GM21515 (cell line): ENCODE measurements around the gene MTOR.
"Not testable (repeated sequence)": the region's sequence is repeated elsewhere in the genome, so short reads cannot be mapped to it uniquely, and the experiment has no call there.

Experiments
- ATAC-seq: cut with Tn5 transposase; IDR thresholded peaks from one replicate; pipeline ENCODE4 v1.9.1; 2021; ENCODE audit not compliant: unreplicated experiment

The MTOR gene

GRCh38 chr1:11262171-11263049 lies at the start of gene MTOR:
TSS of gene MTOR (minus strand) at chr1:11262551. CDS start at chr1:11259409, 3,142 bp downstream.
- peak; percentile 97 for ATAC-seq

- no peak for ATAC-seq
These were observed 47.0 kb upstream of the MTOR start for GRCh38 chr1:11309385-11309784.

GRCh38 chr1:11308699-11309224 lies 46.4 kb upstream of the MTOR start:
- ATAC-seq: no peak

GRCh38 chr1:11307852-11308251 lies 45.5 kb upstream of the MTOR start:
- no peak for ATAC-seq

- ATAC-seq: not testable (repeated sequence)
These were observed 43.2 kb upstream of the MTOR start for GRCh38 chr1:11305516-11305915.

- ATAC-seq: no peak
These were observed 40.0 kb upstream of the MTOR start for GRCh38 chr1:11302366-11302765.

GRCh38 chr1:11301601-11302000 lies 39.2 kb upstream of the MTOR start:
- ATAC-seq: no peak

GRCh38 chr1:11299225-11299574 lies 36.8 kb upstream of the MTOR start:
- no peak for ATAC-seq

- no peak for ATAC-seq
These were observed 36.3 kb upstream of the MTOR start for GRCh38 chr1:11298390-11299224.

- not testable (repeated sequence) for ATAC-seq
These were observed 35.4 kb upstream of the MTOR start for GRCh38 chr1:11297774-11298173.

- ATAC-seq: no peak
These were observed 33.6 kb upstream of the MTOR start for GRCh38 chr1:11295905-11296304.

GRCh38 chr1:11294951-11295350 lies 32.6 kb upstream of the MTOR start:
- no peak for ATAC-seq

- no peak for ATAC-seq
These were observed 31.5 kb upstream of the MTOR start for GRCh38 chr1:11293856-11294255.

GRCh38 chr1:11291049-11291448 lies 28.7 kb upstream of the MTOR start:
- no peak for ATAC-seq

- no peak for ATAC-seq
These were observed 26.7 kb upstream of the MTOR start for GRCh38 chr1:11289064-11289463.

- ATAC-seq: no peak
These were observed 24.5 kb upstream of the MTOR start for GRCh38 chr1:11286735-11287410.

GRCh38 chr1:11285883-11286734 lies 23.8 kb upstream of the MTOR start:
- no peak for ATAC-seq

GRCh38 chr1:11284784-11285183 lies 22.4 kb upstream of the MTOR start:
- no peak for ATAC-seq

GRCh38 chr1:11283151-11283550 lies 20.8 kb upstream of the MTOR start:
- ATAC-seq: no peak
